Endothelial cell of umbilical vein (primary cell): ENCODE results near the gene ETV1. TPM values are rescaled to one million over a fixed set of nuclear protein-coding genes. Genes with fewer than 3 reads are reported as not detected.

ENCODE experiments used
- Bru-seq: library from RNA; stranded (reverse); fragments of 400-500 nt; gene quantifications from one replicate; lab custom pipeline; 2021; lab: Mats Ljungman, UMichigan
- BruChase-seq, 2 experiments: library from RNA; stranded (reverse); fragments of 400-500 nt; gene quantifications; one replicate each; lab custom pipeline; 2021; lab: Mats Ljungman, UMichigan
- BruUV-seq: library from RNA; stranded (reverse); fragments of 400-500 nt; replicated peaks from 2 replicates; lab custom pipeline; 2021; lab: Mats Ljungman, UMichigan
- CTCF ChIA-PET: fragments of 300-600, 350-600 bp; sonication (Branson Sonifier 250); formaldehyde crosslinking; loops from one replicate; lab custom pipeline; 2021; ENCODE audit warnings: antibody characterized with exemption, inconsistent platforms; lab: Charles Lee
- POLR2A ChIA-PET: fragments of 300-600, 350-600 bp; sonication (Branson Sonifier 250); formaldehyde crosslinking; loops from one replicate; lab custom pipeline; 2021; ENCODE audit warnings: antibody characterized with exemption, inconsistent platforms; lab: Charles Lee
- DNase-seq: peaks from one replicate; pipeline ENCODE4 v3.0.0-alpha.2; 2011; ENCODE audit warnings: low read depth, low spot score
- FAIRE-seq: peaks from 2 replicates; lab custom pipeline; 2011; peaks lifted over from hg19 to GRCh38; lab: Jason Lieb, UNC
- H2AFZ ChIP-seq: 2 replicates; pipeline ENCODE4 v1.6.0; 2012; ENCODE audit warnings: low read depth, low read length, control low read depth, inconsistent platforms
- H3K27ac ChIP-seq: 2 replicates; pipeline ENCODE4 v1.5.1; 2011; ENCODE audit warnings: low read depth, mild to moderate bottlenecking, control low read depth, low read length, moderate library complexity; ENCODE audit not compliant: insufficient read depth
- H3K27me3 ChIP-seq, 2 experiments: 2 replicates each; pipeline versions ENCODE4 v1.6.0 to v1.6.1; 2011; ENCODE audit warnings: low read length in 2 of 2, mixed read lengths in 1 of 2; ENCODE audit not compliant: control insufficient read depth in 2 of 2, insufficient read depth in 2 of 2
- H3K36me3 ChIP-seq, 2 experiments: 2 replicates in 1 of 2; 3 replicates in 1 of 2; pipeline ENCODE4 v1.5.1; 2011; ENCODE audit warnings: low read length in 2 of 2, mild to moderate bottlenecking in 1 of 2, moderate library complexity in 1 of 2; ENCODE audit not compliant: control insufficient read depth in 2 of 2, insufficient read depth in 2 of 2; ENCODE audit errors: extremely low read depth in 1 of 2
- H3K4me1 ChIP-seq: 3 replicates; pipeline ENCODE4 v1.5.1; 2011; ENCODE audit warnings: mild to moderate bottlenecking, low read length; ENCODE audit not compliant: control insufficient read depth, insufficient read depth; ENCODE audit errors: extremely low read depth
- H3K4me2 ChIP-seq: 2 replicates; pipeline ENCODE4 v1.6.1; 2011; ENCODE audit warnings: low read length, control low read depth, mixed read lengths; ENCODE audit not compliant: insufficient read depth
- H3K4me3 ChIP-seq, 3 experiments: fragments of 200-600 bp in 1 of 3; sonication (generic), shearing (Covaris generic) in 1 of 3; replicated peaks in 1 of 3; 2 replicates each; pipeline ENCODE4 v1.5.1; 2011 to 2016; ENCODE audit warnings: control low read depth in 3 of 3, low read length in 3 of 3, mild to moderate bottlenecking in 2 of 3, inconsistent platforms in 1 of 3, low read depth in 1 of 3, moderate library complexity in 1 of 3; ENCODE audit not compliant: insufficient read depth in 1 of 3
- H3K79me2 ChIP-seq: 2 replicates; pipeline ENCODE4 v1.6.0; 2012; ENCODE audit warnings: low read length, inconsistent platforms; ENCODE audit not compliant: control insufficient read depth, insufficient read depth
- H3K9ac ChIP-seq: replicated peaks from 2 replicates; pipeline ENCODE3; 2011; ENCODE audit warnings: low read length, control low read depth; ENCODE audit not compliant: insufficient read depth; ENCODE audit errors: extremely low read depth
- H3K9me1 ChIP-seq: replicated peaks from 3 replicates; pipeline ENCODE4 v1.6.0; 2011; ENCODE audit warnings: mild to moderate bottlenecking, low read length; ENCODE audit not compliant: control insufficient read depth, insufficient read depth; ENCODE audit errors: extremely low read depth
- H3K9me3 ChIP-seq: replicated peaks from 2 replicates; pipeline ENCODE4 v1.5.1; 2012; ENCODE audit warnings: low read length, inconsistent platforms; ENCODE audit not compliant: control insufficient read depth, insufficient read depth
- H4K20me1 ChIP-seq: replicated peaks from 2 replicates; pipeline ENCODE3; 2011; ENCODE audit warnings: mild to moderate bottlenecking, low read length; ENCODE audit not compliant: control insufficient read depth, insufficient read depth; ENCODE audit errors: extremely low read depth
- EZH2 ChIP-seq: IDR thresholded peaks from 2 replicates; pipeline ENCODE4 v1.6.1; 2012; ENCODE audit warnings: borderline replicate concordance, low read depth, mild to moderate bottlenecking, moderate library complexity, low read length, inconsistent platforms; ENCODE audit not compliant: severe bottlenecking
- GATA2 ChIP-seq: IDR thresholded peaks from 2 replicates; pipeline ENCODE4 v1.7.0; 2011; ENCODE audit warnings: low read depth, mild to moderate bottlenecking, moderate library complexity, mixed read lengths, low read length; ENCODE audit not compliant: insufficient read length, insufficient read depth
- JUN ChIP-seq: IDR thresholded peaks from 2 replicates; pipeline ENCODE4 v1.6.1; 2011; ENCODE audit warnings: borderline replicate concordance, low read depth; ENCODE audit not compliant: insufficient read length, insufficient read depth
- MYC ChIP-seq: IDR thresholded peaks from one replicate; pipeline ENCODE4 v1.6.1; 2011; ENCODE audit warnings: mild to moderate bottlenecking, low read depth, low read length
- POLR2A ChIP-seq: IDR thresholded peaks from 2 replicates; pipeline ENCODE4 v1.6.1; 2012; ENCODE audit warnings: low read depth, mild to moderate bottlenecking, control low read depth, low read length
- POLR2AphosphoS5 ChIP-seq: IDR thresholded peaks from 2 replicates; pipeline ENCODE4 v1.6.1; 2012; ENCODE audit warnings: low read depth, mild to moderate bottlenecking, control low read depth, low read length, moderate library complexity; ENCODE audit not compliant: insufficient read depth
- dilution Hi-C: fragments of 300-500 bp; cut with MboI; formaldehyde crosslinking; loops from one replicate; pipeline ENCODE4 v1.15.0; 2019; ENCODE audit warnings: low sequenced_read_pairs; ENCODE audit not compliant: extremely low pct_ligation_motif_present
- intact Hi-C: fragments of 100-400 bp; cut with micrococcal nuclease; formaldehyde crosslinking; loops from one replicate; pipeline ENCODE4 v1.10.0; 2022
- long read RNA-seq: library from polyadenylated mRNA; stranded (forward); transcript quantifications from one replicate; pipeline ENCODE4 v2.0.0, GENCODE V29; 2021
- polyA minus RNA-seq, 3 experiments: library from RNA; depleted of rRNA, polyadenylated mRNA; stranded (reverse); fragments of >200 nt; gene quantifications; 1 replicate in 1 of 3; 2 replicates in 2 of 3; pipeline ENCODE4 v1.2.3, GENCODE V29; 2011
- polyA plus RNA-seq, 4 experiments: library from polyadenylated mRNA; depleted of rRNA in 3 of 4; stranded (reverse) in 3 of 4; unstranded in 1 of 4; fragments of >200 nt; gene quantifications; 2 replicates each; pipeline versions ENCODE4 v1.2.1 to v1.2.3, GENCODE V29; 2011 to 2012; ENCODE audit warnings: missing spikeins in 1 of 4
- total RNA-seq: library from RNA; stranded (reverse); gene quantifications from 2 replicates; pipeline ENCODE4 v1.2.3, GENCODE V29; 2021
- TF ChIP-seq, protein P1 (sequence below), 2 donors: IDR thresholded peaks; 1 replicate in 1 of 2; 2 replicates in 1 of 2; pipeline ENCODE4 v1.5.1; 2011; ENCODE audit warnings: low read length in 2 of 2, mild to moderate bottlenecking in 2 of 2, moderate library complexity in 2 of 2, control low read depth in 1 of 2, inconsistent platforms in 1 of 2, low read depth in 1 of 2; ENCODE audit not compliant: insufficient read depth in 1 of 2; ENCODE audit errors: extremely low read depth in 1 of 2

The ETV1 gene
- total RNA-seq (16.6 and 18.7 TPM in 2 replicates), polyA plus RNA-seq (5.8 and 8.4 TPM in 2 replicates), polyA minus RNA-seq (6.0 and 10.8 TPM in 2 replicates), Bru-seq, nascent RNA (percentile 65 among the genes with signal in this experiment), BruChase-seq, experiment 1, labeled RNA remaining after a 6-hour chase (percentile 42 among the genes with signal in this experiment), BruChase-seq, experiment 2, labeled RNA remaining after a 2-hour chase (percentile 48 among the genes with signal in this experiment)
- 6.5 and 8.7 TPM in 2 replicates for polyA plus RNA-seq (2011; cell fraction: cytosol; rRNA removed)
- 11.2 and 14.4 TPM in 2 replicates for polyA plus RNA-seq (2011; cell fraction: nucleus; rRNA removed)
- 5.6 and 9.2 TPM in 2 replicates for polyA plus RNA-seq (2012)
- not detected for polyA minus RNA-seq (2011; cell fraction: cytosol; rRNA and poly(A)+ RNA removed)
- polyA minus RNA-seq (2011; cell fraction: nucleus; rRNA and poly(A)+ RNA removed): 15.7 and 18.5 TPM in 2 replicates
- long read RNA-seq, full-length matches to known transcripts: 6 of 17 reads
- long read RNA-seq, partial matches to known transcripts: 7 of 17 reads
- long read RNA-seq, other reads (novel, unspliced or antisense): 4 of 17 reads

DNA sequence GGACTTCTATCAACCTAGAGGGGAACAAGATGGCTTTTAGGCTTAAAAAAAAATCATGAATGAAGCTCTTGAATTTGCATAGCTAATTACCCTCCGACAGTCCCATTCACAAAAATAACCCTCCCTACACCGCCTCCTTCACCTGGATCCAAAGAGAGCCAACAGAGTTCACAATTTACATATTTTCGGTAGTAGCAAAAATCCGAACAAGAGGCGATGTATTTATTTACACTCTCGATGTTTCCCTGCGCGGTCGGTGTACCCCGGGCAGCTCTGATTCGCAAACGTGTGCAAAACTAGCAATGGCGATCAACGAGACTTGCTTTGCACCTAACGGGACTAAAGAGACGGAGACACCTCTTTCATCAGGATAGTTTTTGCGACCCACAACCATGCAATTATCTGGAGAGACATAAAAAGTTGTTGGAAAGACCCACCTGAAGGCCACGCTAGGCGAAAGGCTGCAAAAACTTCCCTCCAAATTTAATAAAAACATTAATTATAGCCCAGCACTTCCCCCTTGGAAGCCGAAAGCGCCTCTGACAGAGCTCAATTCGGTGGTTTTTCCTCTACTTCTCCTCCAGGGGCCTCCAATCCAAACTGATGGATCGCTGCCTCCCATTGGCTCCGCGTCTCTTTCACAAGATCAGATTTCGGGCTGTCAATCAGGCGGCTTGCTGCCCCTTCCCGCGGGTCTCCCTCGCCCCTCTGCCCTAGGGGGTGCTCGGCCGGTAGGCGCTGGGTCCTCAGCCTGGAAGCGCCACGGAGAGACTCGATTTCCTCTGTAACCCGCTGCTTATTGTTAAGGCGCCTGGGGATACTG, at the start of gene ETV1:
Gene ETV1, minus strand, starts transcription at position 541 of the 823 bp plus-strand sequence. CDS start 614 bp downstream, outside the sequence.
- peak within 1 kb of the TSS; percentile 84 for H2AFZ ChIP-seq
- TF ChIP-seq POLR2AphosphoS5: peak; percentile 11
- no peak for TF ChIP-seq GATA2
- no peak for TF ChIP-seq MYC
- TF ChIP-seq POLR2A: peak; percentile 33
- no peak for TF ChIP-seq EZH2
- no peak for TF ChIP-seq JUN
- TF ChIP-seq, protein P1, sequence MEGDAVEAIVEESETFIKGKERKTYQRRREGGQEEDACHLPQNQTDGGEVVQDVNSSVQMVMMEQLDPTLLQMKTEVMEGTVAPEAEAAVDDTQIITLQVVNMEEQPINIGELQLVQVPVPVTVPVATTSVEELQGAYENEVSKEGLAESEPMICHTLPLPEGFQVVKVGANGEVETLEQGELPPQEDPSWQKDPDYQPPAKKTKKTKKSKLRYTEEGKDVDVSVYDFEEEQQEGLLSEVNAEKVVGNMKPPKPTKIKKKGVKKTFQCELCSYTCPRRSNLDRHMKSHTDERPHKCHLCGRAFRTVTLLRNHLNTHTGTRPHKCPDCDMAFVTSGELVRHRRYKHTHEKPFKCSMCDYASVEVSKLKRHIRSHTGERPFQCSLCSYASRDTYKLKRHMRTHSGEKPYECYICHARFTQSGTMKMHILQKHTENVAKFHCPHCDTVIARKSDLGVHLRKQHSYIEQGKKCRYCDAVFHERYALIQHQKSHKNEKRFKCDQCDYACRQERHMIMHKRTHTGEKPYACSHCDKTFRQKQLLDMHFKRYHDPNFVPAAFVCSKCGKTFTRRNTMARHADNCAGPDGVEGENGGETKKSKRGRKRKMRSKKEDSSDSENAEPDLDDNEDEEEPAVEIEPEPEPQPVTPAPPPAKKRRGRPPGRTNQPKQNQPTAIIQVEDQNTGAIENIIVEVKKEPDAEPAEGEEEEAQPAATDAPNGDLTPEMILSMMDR (IDR thresholded peaks at IDR 0.05; ENCODE audit: extremely low read depth in 1 of 2, insufficient read depth in 1 of 2, low read depth in 1 of 2, low read length in 2 of 2): peak in 1 of 2 donors; percentile 54
- CTCF ChIA-PET: interaction anchor here (0.8 to 4.9 kb wide), 19 partner anchors 9 to 1327 kb away, joined by 3 to 72 read pairs (median 4); no protein-coding TSS in a partner anchor
- no peaks in the 10 kb centered on the region for H3K27me3 ChIP-seq
- H3K4me2 ChIP-seq: peak within 1 kb of the TSS; percentile 70
- H3K4me1 ChIP-seq: peaks cover 16% of the 10 kb centered on the region
- intact Hi-C loops: loop anchor here (1.0 to 10.0 kb wide), 3 partner anchors 8 to 1695 kb away; partner anchors contain the start of gene MEOX2
- DNase-seq (peak; percentile 81), FAIRE-seq (peak; percentile 72)
- POLR2A ChIA-PET: interaction anchor here (1.3 to 1.7 kb wide), 3 partner anchors 8 to 707 kb away, joined by 6 to 10 read pairs (median 7); no protein-coding TSS in a partner anchor
- H3K79me2 ChIP-seq: no peaks in the 10 kb centered on the region
- dilution Hi-C loops: no loop called here
- H3K4me3 ChIP-seq: peak within 1 kb of the TSS; percentile 79 to 98 (median 96)
- no peaks in the 10 kb centered on the region for H4K20me1 ChIP-seq
- no peaks in the 10 kb centered on the region for H3K9me3 ChIP-seq
- BruUV-seq: TSS peak; percentile 38
- peak within 1 kb of the TSS; percentile 88 for H3K27ac ChIP-seq
- peaks cover 0 to 3% of the 10 kb centered on the region in 2 experiments for H3K36me3 ChIP-seq
- peak within 1 kb of the TSS; percentile 94 for H3K9ac ChIP-seq
- no peaks in the 10 kb centered on the region for H3K9me1 ChIP-seq
